ENCODE data around the gene MAJIN. TPM values are rescaled to one million over a fixed set of nuclear protein-coding genes. Genes with fewer than 3 reads are reported as not detected.

The MAJIN gene
- total and polyA plus RNA-seq, 9 of the 15 experiments (the other 6 are each of a cell fraction or from before 2014, with no cell fraction given) = 0.17 to 0.83 (median 0.24) TPM; not detected in 2

GRCh38 chr11:64971421-64972233 lies at the start of gene MAJIN (continued):
- TF ChIP-seq, protein P1, sequence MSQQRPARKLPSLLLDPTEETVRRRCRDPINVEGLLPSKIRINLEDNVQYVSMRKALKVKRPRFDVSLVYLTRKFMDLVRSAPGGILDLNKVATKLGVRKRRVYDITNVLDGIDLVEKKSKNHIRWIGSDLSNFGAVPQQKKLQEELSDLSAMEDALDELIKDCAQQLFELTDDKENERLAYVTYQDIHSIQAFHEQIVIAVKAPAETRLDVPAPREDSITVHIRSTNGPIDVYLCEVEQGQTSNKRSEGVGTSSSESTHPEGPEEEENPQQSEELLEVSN (IDR thresholded peaks at IDR 0.05; ENCODE audit: borderline replicate concordance in 1 of 2, extremely low read depth in 1 of 2, insufficient read depth in 1 of 2, insufficient read length in 1 of 2, low read depth in 1 of 2, low read length in 1 of 2, poor library complexity in 1 of 2, severe bottlenecking in 1 of 2) = peak; percentile 98 to 99
- TF ChIP-seq SMAD4 (CRISPR knock-in tag; conservative IDR thresholded peaks at IDR 0.05) (0 out of 2 replicates have a peak, but pooled peaks have one; percentile 53), L3MBTL2 (IDR thresholded peaks at IDR 0.05) (peak; percentile 100), MGA (IDR thresholded peaks at IDR 0.05) (peak; percentile 100), SLC30A9 (CRISPR knock-in tag; IDR thresholded peaks at IDR 0.05) (no peak), E2F1 (CRISPR knock-in tag; IDR thresholded peaks at IDR 0.05) (peak; percentile 58; the same call in 1 of the 2 replicates), POLR2A (conservative IDR thresholded peaks at IDR 0.05) (0 out of 2 replicates have a peak, but pooled peaks have one; percentile 32), CXXC5 (CRISPR knock-in tag; IDR thresholded peaks at IDR 0.05) (peak; percentile 62; the same call in 1 of the 2 replicates), FOXP1 (CRISPR knock-in tag; IDR thresholded peaks at IDR 0.05) (0 out of 2 replicates have a peak, but pooled peaks have one; percentile 66), MED1 (CRISPR knock-in tag; IDR thresholded peaks at IDR 0.05; ENCODE audit: borderline replicate concordance) (no peak)
- TF ChIP-seq, protein P2, sequence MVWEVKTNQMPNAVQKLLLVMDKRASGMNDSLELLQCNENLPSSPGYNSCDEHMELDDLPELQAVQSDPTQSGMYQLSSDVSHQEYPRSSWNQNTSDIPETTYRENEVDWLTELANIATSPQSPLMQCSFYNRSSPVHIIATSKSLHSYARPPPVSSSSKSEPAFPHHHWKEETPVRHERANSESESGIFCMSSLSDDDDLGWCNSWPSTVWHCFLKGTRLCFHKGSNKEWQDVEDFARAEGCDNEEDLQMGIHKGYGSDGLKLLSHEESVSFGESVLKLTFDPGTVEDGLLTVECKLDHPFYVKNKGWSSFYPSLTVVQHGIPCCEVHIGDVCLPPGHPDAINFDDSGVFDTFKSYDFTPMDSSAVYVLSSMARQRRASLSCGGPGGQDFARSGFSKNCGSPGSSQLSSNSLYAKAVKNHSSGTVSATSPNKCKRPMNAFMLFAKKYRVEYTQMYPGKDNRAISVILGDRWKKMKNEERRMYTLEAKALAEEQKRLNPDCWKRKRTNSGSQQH (CRISPR knock-in tag; IDR thresholded peaks at IDR 0.05) = no peak

Data from K562 (cell line).